Stomach (tissue), 4 donors: ENCODE data around the gene RPL10.

Source experiments
- CTCF ChIP-seq, 7 experiments: fragments of 450-650 bp in 4 of 7; fragments of 200-600 bp in 3 of 7; sonication (generic) in 3 of 7; IDR thresholded peaks; one replicate each; pipeline ENCODE4 v1.5.1; 2016 to 2019; ENCODE audit warnings: antibody characterized with exemption in 7 of 7, control low read depth in 2 of 7, mild to moderate bottlenecking in 1 of 7
- EP300 ChIP-seq: sonication (generic); formaldehyde crosslinking; IDR thresholded peaks from one replicate; pipeline ENCODE4 v1.6.1; 2017; ENCODE audit warnings: antibody characterized with exemption
- POLR2A ChIP-seq, 4 donors: fragments of 450-650 bp; IDR thresholded peaks; one replicate each; pipeline ENCODE4 v1.6.1; 2016; ENCODE audit warnings: antibody characterized with exemption in 4 of 4, control low read depth in 2 of 4, mild to moderate bottlenecking in 1 of 4, moderate library complexity in 1 of 4
- POLR2AphosphoS5 ChIP-seq, 3 donors: sonication (generic); formaldehyde crosslinking; IDR thresholded peaks; one replicate each; pipeline ENCODE4 v1.6.1; 2016; ENCODE audit warnings: antibody characterized with exemption in 3 of 3

GRCh38 chrX:154432210-154432609, 34.0 kb downstream of the RPL10 start:
- TF ChIP-seq CTCF (IDR thresholded peaks at IDR 0.05): no peak
- no peak for TF ChIP-seq EP300
- no peak for TF ChIP-seq POLR2A (IDR thresholded peaks at IDR 0.05)
- no peak for TF ChIP-seq POLR2AphosphoS5 (IDR thresholded peaks at IDR 0.05)
